Measurements from ENCODE around the gene ARHGEF40. TPM values are rescaled to one million over a fixed set of nuclear protein-coding genes. Genes with fewer than 3 reads are reported as not detected.

Gene ARHGEF40
- total RNA-seq, 2 donors from 2014 or later = 12.0 to 17.3 TPM

DNA sequence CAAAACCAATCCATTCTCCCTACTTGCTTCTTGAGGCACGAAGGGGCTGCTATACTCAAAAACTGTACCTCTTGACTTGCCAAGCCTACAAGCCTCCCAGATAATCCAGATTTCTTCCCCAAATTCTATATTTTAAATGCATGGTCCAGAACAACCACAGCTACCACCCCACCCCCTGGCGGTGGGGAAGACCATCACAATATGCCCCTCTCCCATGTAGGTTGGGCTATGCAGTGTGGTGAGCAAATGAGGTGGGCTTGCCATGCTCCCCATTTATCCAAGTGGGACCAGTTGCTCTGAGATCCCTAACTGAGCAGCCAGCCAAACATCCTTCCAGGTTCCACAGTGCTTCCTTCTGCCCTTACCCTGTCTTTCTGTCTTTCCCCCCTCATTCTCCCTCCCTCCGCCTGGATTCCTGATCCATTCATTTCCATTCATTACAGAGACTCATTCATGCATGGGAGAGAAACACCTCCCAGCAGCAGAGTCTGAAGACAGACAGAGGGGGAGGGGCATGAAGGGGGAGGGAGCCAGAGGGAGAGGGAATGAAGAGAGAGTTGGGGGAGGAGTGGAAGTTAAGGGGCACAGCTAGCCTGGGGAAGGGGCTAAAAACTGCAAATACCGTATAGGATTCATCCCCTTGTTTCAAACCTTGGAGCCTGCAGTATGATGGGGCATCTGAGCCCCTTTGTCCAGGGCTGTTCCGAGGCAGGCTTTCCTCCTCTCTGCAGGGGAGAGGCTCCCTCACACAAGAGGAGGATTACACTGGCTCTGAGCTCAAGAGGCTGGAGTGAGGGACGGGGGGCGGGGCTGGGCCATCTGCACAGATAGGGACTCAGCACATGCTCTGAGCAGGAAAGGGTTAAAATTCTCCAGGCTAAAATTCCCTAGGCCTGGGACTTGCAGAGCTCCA, 23.9 kb downstream of the ARHGEF40 start:
- Mint-ChIP-seq H3K4me3 (no peak overlapping the region), H3K36me3 (ENCODE audit: low read depth) (peaks cover 2% of the 10 kb centered on the region), H3K4me1 (peaks cover 15% of the 10 kb centered on the region), H3K27ac (no peak overlapping the region), H3K27me3 (no peaks in the 10 kb centered on the region)
- ATAC-seq (no peak), DNase-seq (no peak)
- no peaks in the 10 kb centered on the region for H3K9me3 ChIP-seq (ENCODE audit: control insufficient read depth, low read length, poor library complexity, severe bottlenecking)

DNA sequence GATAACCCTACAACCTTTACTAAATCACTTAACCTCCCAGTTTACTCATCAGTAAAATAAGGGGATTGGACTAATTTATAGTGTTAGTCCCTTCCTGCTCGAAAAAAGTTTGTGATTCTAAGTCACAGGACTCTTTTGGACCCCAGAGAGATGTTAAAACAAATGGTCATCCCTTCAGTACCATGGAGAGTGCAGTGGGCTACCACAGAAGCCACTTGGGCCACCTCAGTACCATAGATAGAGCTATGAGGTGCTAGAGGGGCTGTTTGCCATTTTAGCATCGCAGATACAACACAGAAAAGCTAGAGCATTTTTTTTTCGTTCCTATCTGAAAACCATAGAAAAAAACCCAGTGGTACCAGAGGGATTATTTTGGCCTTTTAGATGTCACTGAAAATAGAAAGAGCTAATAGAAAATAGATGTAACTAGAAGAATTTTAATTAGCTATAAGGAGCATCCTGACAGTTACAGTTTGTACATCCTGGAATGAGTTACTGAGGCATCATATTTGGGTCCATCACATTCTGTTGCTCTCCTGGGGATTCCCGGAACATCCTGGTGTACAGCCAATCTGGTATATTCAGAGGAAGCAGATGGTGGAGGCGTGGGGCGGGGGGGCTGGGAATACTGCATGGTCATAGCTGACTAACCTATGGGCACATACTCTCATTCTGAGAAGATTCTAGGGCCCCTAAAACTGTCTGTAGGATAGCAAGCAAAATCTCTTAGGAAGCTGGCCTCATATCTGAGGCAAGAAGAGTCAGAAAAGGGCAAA, 25.5 kb downstream of the ARHGEF40 start:
- DNase-seq (no peak), ATAC-seq (no peak)
- Mint-ChIP-seq H3K4me1 (peaks cover 18% of the 10 kb centered on the region), H3K27ac (peak overlapping the region; percentile 89), H3K27me3 (no peaks in the 10 kb centered on the region), H3K36me3 (ENCODE audit: low read depth) (peaks cover 2% of the 10 kb centered on the region), H3K4me3 (peak overlapping the region; percentile 19)
- H3K9me3 ChIP-seq (ENCODE audit: control insufficient read depth, low read length, poor library complexity, severe bottlenecking) = no peaks in the 10 kb centered on the region

DNA sequence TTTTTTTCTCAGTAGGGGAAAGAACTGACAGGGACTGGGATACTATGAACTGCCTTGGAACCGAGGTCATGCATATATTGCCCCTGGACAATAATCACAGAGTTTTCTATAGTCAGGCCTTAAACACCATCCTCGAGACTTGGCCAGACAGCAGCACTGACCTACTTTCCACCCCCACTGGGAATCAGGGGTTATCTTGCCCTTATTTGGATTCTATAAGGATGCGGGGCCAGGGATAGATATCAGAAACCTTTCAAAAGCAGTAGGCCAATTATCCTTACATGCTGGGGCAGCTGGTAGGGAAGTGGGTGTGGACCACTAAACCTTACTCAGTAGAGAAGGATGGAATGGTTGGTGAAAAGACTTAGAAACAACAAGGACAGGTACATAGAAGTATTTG, 26.3 kb downstream of the ARHGEF40 start:
- ATAC-seq (no peak), DNase-seq (no peak)
- no peaks in the 10 kb centered on the region for H3K27me3 Mint-ChIP-seq
- H3K9me3 ChIP-seq (ENCODE audit: control insufficient read depth, low read length, poor library complexity, severe bottlenecking) = no peaks in the 10 kb centered on the region
- H3K4me1 Mint-ChIP-seq = peaks cover 18% of the 10 kb centered on the region
- H3K36me3 Mint-ChIP-seq (ENCODE audit: low read depth) = peaks cover 2% of the 10 kb centered on the region
- H3K27ac Mint-ChIP-seq = peak overlapping the region; percentile 89
- H3K4me3 Mint-ChIP-seq = peak overlapping the region; percentile 75

GRCh38 chr14:21096978-21097635, 27.0 kb downstream of the ARHGEF40 start:
- ATAC-seq (no peak), DNase-seq (no peak)
- H3K27me3 Mint-ChIP-seq = no peaks in the 10 kb centered on the region
- peaks cover 18% of the 10 kb centered on the region for H3K4me1 Mint-ChIP-seq
- H3K36me3 Mint-ChIP-seq (ENCODE audit: low read depth) = peaks cover 2% of the 10 kb centered on the region
- peak overlapping the region; percentile 75 for H3K4me3 Mint-ChIP-seq
- H3K27ac Mint-ChIP-seq = peak overlapping the region; percentile 89
- no peaks in the 10 kb centered on the region for H3K9me3 ChIP-seq (ENCODE audit: control insufficient read depth, low read length, poor library complexity, severe bottlenecking)

DNA sequence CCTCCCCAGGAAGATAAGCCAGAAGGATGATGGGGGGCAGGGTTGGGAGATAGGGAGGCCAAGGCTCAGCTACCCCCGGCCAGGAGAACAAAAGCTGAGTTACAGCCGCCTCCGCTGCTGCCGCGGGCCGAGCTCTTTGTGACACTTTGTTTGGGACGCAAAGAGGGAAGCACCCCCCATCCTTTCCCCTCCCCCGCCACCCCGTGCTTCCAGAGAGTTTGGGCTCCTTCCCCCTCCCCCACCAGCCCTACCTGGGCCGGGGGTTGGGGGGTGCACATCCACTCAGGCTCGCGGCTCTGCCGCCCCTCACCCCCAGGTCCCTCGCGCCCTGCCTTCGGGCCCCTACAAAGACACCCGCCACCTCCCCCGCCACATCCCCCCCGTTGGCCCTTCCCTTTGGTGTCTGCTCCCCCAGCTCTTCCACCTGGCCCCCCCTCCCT, 27.6 kb downstream of the ARHGEF40 start:
- no peak for DNase-seq
- Mint-ChIP-seq H3K36me3 (ENCODE audit: low read depth) (no peaks in the 10 kb centered on the region), H3K27me3 (no peaks in the 10 kb centered on the region), H3K4me3 (peak overlapping the region; percentile 75), H3K4me1 (peaks cover 15% of the 10 kb centered on the region), H3K27ac (peak overlapping the region; percentile 89)
- ATAC-seq = peak; percentile 3
- no peaks in the 10 kb centered on the region for H3K9me3 ChIP-seq (ENCODE audit: control insufficient read depth, low read length, poor library complexity, severe bottlenecking)

DNA sequence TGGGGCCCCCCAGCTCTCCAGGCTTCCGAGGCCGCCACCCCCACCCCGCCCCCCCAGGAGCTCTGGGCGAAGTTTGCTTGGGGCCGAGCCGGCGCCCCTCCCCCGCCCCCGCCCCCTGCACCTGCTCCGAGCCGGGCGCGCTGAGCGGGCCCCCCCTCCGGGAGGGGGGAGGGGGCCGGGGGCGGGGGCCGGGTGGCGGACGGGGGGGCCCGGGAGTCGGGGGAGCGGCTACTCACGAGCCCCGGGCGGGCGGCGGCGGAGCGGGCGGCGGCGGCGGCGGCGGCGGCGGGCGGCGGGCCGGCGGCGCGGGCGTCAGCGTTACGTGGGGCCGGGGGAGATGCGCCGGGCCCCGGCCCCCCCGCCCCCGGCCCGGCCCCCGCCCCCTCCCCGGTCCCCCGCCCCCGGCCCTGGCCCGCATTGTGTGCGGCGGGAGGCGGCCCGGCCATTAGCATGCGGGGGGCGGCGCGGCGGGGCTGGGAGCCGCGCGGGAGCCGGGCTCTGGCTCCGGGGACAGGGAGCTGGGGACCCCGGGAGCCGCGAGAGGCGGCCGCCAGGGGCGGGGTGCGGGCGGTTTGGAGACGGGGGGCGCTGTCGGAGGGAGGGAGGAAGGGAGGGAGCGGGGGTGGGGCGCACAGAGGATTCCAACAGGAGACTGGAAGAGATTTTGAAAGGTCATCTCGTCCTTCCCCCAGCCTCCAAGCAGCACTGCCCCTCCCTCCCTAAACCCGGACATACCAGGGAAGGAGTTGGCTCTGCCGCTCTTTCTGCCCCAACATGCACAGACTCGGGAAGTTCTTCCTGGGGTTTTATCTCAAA, 28.2 kb downstream of the ARHGEF40 start, which contains the start of gene ZNF219:
TSS of gene ZNF219 (minus strand) at position 580 of the 816 bp plus-strand sequence. CDS start 5,064 bp downstream, outside the sequence.
- H3K4me1 Mint-ChIP-seq = peaks cover 15% of the 10 kb centered on the region
- H3K4me3 Mint-ChIP-seq = peak within 1 kb of the TSS; percentile 91
- peak within 1 kb of the TSS; percentile 89 for H3K27ac Mint-ChIP-seq
- DNase-seq (peak in 2 of 3 donors; percentile 49 to 55), ATAC-seq (peak; percentile 60)
- no peaks in the 10 kb centered on the region for H3K36me3 Mint-ChIP-seq (ENCODE audit: low read depth)
- H3K9me3 ChIP-seq (ENCODE audit: control insufficient read depth, low read length, poor library complexity, severe bottlenecking) = no peaks in the 10 kb centered on the region
- no peaks in the 10 kb centered on the region for H3K27me3 Mint-ChIP-seq

GRCh38 chr14:21098892-21099595, 28.9 kb downstream of the ARHGEF40 start:
- no peak for DNase-seq
- H3K4me3 Mint-ChIP-seq = peak overlapping the region; percentile 91
- no peak for ATAC-seq
- no peaks in the 10 kb centered on the region for H3K27me3 Mint-ChIP-seq
- H3K36me3 Mint-ChIP-seq (ENCODE audit: low read depth) = no peaks in the 10 kb centered on the region
- H3K27ac Mint-ChIP-seq = peak overlapping the region; percentile 81
- no peaks in the 10 kb centered on the region for H3K9me3 ChIP-seq (ENCODE audit: control insufficient read depth, low read length, poor library complexity, severe bottlenecking)
- peaks cover 18% of the 10 kb centered on the region for H3K4me1 Mint-ChIP-seq

GRCh38 chr14:21099596-21099985, 29.5 kb downstream of the ARHGEF40 start:
- ATAC-seq (no peak), DNase-seq (no peak)
- H3K27ac Mint-ChIP-seq = peak overlapping the region; percentile 81
- H3K9me3 ChIP-seq (ENCODE audit: control insufficient read depth, low read length, poor library complexity, severe bottlenecking) = no peaks in the 10 kb centered on the region
- H3K27me3 Mint-ChIP-seq = no peaks in the 10 kb centered on the region
- H3K36me3 Mint-ChIP-seq (ENCODE audit: low read depth) = no peaks in the 10 kb centered on the region
- H3K4me3 Mint-ChIP-seq = peak overlapping the region; percentile 91
- peaks cover 20% of the 10 kb centered on the region for H3K4me1 Mint-ChIP-seq

DNA sequence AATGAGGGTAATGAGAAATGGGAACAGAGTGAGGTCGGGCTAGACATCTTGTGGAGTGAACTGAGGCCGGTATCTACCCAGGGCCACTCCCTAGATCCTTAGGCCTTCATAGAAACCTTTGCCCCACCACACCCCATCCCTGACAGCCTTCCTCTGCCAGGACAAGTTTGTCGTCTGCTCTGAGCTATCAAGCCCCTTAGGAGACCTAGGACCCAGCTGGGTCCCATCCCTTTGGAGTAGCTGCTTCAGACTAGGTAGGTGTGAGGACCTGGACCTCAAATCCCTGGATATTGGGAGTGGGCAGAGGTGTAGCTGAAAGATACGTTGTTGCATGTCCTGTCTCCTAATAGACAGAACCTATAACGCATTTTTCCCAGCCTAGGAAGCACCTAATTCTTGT, 30.8 kb downstream of the ARHGEF40 start, which contains the start of gene TMEM253:
TSS of gene TMEM253 (plus strand) at position 136 of the 400 bp plus-strand sequence. CDS start 278 bp downstream, outside the sequence.
- Mint-ChIP-seq H3K27ac (peak within 1 kb of the TSS; percentile 81), H3K36me3 (ENCODE audit: low read depth) (no peaks in the 10 kb centered on the region), H3K4me3 (peak within 1 kb of the TSS; percentile 64), H3K27me3 (no peaks in the 10 kb centered on the region), H3K4me1 (peaks cover 22% of the 10 kb centered on the region)
- DNase-seq (no peak), ATAC-seq (no peak)
- H3K9me3 ChIP-seq (ENCODE audit: control insufficient read depth, low read length, poor library complexity, severe bottlenecking) = no peaks in the 10 kb centered on the region

DNA sequence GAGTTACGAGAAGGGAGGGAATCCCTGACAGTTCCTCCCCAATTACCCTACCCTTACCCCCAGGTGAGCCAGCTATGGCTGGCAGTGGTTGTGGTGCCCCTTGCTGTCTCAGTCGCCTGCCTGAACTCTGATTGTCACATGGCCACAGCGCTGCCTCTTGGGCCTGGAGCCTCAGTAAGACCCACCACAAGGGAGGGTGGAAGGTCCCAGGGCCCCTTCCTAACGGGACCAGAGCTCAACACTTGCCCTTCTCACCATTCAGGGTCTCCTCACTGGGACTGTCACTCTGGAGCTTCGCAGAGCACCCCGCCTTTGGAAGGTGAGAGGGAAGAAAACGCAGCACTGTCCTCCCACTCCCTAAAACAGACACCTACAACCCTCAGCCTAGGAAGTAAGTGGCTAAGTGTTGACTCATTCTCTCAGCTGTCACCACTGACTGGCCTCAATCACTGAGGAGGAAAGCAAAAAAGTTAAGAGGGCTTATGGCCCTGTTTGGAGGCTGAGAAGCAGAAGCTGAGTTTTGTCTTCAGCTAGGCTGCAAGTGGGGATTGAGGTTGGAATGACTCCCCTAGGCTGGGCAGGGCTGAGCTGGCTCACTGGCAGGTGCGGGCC, 31.8 kb downstream of the ARHGEF40 start:
- Mint-ChIP-seq H3K36me3 (ENCODE audit: low read depth) (no peaks in the 10 kb centered on the region), H3K27me3 (no peaks in the 10 kb centered on the region), H3K4me1 (peaks cover 25% of the 10 kb centered on the region), H3K27ac (peak overlapping the region; percentile 97), H3K4me3 (no peak overlapping the region)
- H3K9me3 ChIP-seq (ENCODE audit: control insufficient read depth, low read length, poor library complexity, severe bottlenecking) = no peaks in the 10 kb centered on the region
- ATAC-seq (no peak), DNase-seq (no peak)

DNA sequence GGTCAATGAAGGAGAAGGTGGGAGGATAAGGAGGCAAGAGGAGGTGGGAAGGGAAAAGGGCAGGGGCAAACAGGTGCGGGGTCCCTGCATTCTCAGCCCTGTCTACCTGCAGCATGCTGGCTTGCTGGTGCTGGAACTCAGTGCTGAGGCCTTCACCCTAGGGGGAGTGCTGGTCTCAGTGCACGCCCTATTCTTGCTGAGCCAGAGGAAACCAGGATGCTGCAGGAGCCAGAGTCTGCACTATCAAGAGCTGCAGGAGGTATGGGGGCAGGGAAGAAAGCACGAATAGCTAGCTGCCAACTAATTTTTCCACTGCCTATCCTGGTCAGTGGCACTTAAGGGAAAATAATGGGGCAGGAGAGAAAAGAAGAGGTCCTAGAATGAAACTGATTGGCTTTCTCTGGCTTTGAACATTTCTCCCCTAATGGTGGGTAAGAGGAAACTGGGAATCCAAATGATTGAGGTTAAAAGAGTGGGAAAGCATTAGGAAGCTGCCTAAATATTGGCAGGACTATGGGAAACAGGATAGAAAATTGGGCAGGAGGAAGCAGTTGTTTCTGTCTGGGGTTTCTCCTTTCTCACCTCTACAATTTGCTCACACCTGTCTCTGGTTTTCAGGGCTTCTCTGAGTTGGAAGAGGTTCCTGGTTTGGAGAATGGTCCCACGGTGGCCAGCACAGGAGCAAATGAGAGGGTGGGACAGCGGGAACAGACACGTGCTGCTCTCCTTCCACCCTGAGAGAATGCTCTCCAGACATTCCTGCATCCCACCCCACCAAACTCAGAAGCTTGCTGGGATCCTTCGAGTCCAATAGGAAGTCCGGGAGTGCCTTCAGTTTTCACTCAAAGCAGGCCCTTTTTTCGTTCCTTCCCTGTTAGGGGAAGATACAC, 32.7 kb downstream of the ARHGEF40 start:
- Mint-ChIP-seq H3K4me1 (peaks cover 27% of the 10 kb centered on the region), H3K4me3 (peak overlapping the region; percentile 95), H3K27ac (peak overlapping the region; percentile 97), H3K36me3 (ENCODE audit: low read depth) (no peaks in the 10 kb centered on the region), H3K27me3 (no peaks in the 10 kb centered on the region)
- ATAC-seq (no peak), DNase-seq (no peak)
- no peaks in the 10 kb centered on the region for H3K9me3 ChIP-seq (ENCODE audit: control insufficient read depth, low read length, poor library complexity, severe bottlenecking)
